Panc1 (cell line): ENCODE results near the gene ANP32E. TPM values are rescaled to one million over a fixed set of nuclear protein-coding genes. Genes with fewer than 3 reads are reported as not detected.

Experiments used
- ATAC-seq: fragments of 200-7000 bp; cut with Tn5 transposase; 2 replicates; pipeline ENCODE4 v1.9.1; 2020; ENCODE audit warnings: mild to moderate bottlenecking, moderate library complexity
- BruUV-seq: library from RNA; stranded (reverse); fragments of 400-500 nt; replicated peaks from 2 replicates; lab custom pipeline; 2021; lab: Mats Ljungman, UMichigan
- CTCF ChIA-PET: fragments of 300-600 bp; sonication (Branson Sonifier 250); formaldehyde crosslinking; loops from one replicate; lab custom pipeline; 2022; ENCODE audit warnings: antibody characterized with exemption; lab: Charles Lee
- POLR2A ChIA-PET: fragments of 300-600 bp; sonication (Branson Sonifier 250); formaldehyde crosslinking; loops from one replicate; lab custom pipeline; 2022; ENCODE audit warnings: antibody characterized with exemption; lab: Charles Lee
- DNase-seq: peaks from one replicate; pipeline ENCODE4 v3.0.0-alpha.2; 2010; ENCODE audit warnings: low read depth, low spot score
- H3K27ac ChIP-seq: 2 replicates; pipeline ENCODE4 v1.5.1; 2011; ENCODE audit warnings: mild to moderate bottlenecking, low read length, inconsistent platforms
- H3K27me3 ChIP-seq: fragments of 200-500 bp; sonication (Bioruptor generic); 2 replicates; pipeline ENCODE4 v1.6.0; 2014; ENCODE audit warnings: low read length, inconsistent platforms; ENCODE audit not compliant: control insufficient read depth, insufficient read depth
- H3K36me3 ChIP-seq: fragments of 200-500 bp; sonication (Bioruptor generic); 2 replicates; pipeline ENCODE4 v1.5.1; 2014; ENCODE audit warnings: inconsistent platforms, mild to moderate bottlenecking, low read length, moderate library complexity; ENCODE audit not compliant: control insufficient read depth, insufficient read depth
- H3K4me1 ChIP-seq: 2 replicates; pipeline ENCODE4 v1.5.1; 2011; ENCODE audit warnings: inconsistent platforms, mild to moderate bottlenecking, low read length, moderate library complexity; ENCODE audit not compliant: control insufficient read depth, insufficient read depth
- H3K4me3 ChIP-seq, 2 experiments: 2 replicates each; pipeline ENCODE4 v1.5.1; 2011 to 2012; ENCODE audit warnings: low read depth in 2 of 2, low read length in 2 of 2, mild to moderate bottlenecking in 2 of 2, inconsistent platforms in 1 of 2, moderate library complexity in 1 of 2
- H3K9me3 ChIP-seq: fragments of 200-500 bp; sonication (Bioruptor generic); 2 replicates; pipeline ENCODE4 v1.5.1; 2014; ENCODE audit warnings: low read depth, mild to moderate bottlenecking, inconsistent platforms, low read length, moderate library complexity; ENCODE audit not compliant: control insufficient read depth, insufficient read depth
- CTCF ChIP-seq: fragments of 450-650 bp; IDR thresholded peaks from 2 replicates; pipeline ENCODE4 v1.5.1; 2017; ENCODE audit warnings: mild to moderate bottlenecking
- POLR2AphosphoS5 ChIP-seq: IDR thresholded peaks from 2 replicates; pipeline ENCODE4 v1.6.1; 2012; ENCODE audit warnings: mild to moderate bottlenecking, low read depth, low read length, moderate library complexity
- REST ChIP-seq, 2 experiments: IDR thresholded peaks; 2 replicates each; pipeline ENCODE4 v1.6.1; 2011 to 2012; ENCODE audit warnings: low read depth in 2 of 2, control low read depth in 1 of 2, low read length in 1 of 2, mild to moderate bottlenecking in 1 of 2, moderate library complexity in 1 of 2; ENCODE audit not compliant: insufficient read depth in 1 of 2
- SIN3A ChIP-seq: IDR thresholded peaks from 2 replicates; pipeline ENCODE4 v1.6.1; 2012; ENCODE audit warnings: low read depth, mild to moderate bottlenecking, low read length, moderate library complexity, borderline replicate concordance; ENCODE audit not compliant: insufficient read depth
- TCF7L2 ChIP-seq: IDR thresholded peaks from 2 replicates; pipeline ENCODE4 v1.6.1; 2011; ENCODE audit warnings: mild to moderate bottlenecking, low read depth, low read length, inconsistent platforms
- in situ Hi-C: cut with HindIII; loops from 2 replicates; pipeline ENCODE4 v1.10.0; 2016; ENCODE audit warnings: low sequenced_read_pairs, low pct_unique_long_range_greater_than_20kb
- intact Hi-C: fragments of 100-400 bp; cut with micrococcal nuclease; formaldehyde crosslinking; loops from one replicate; pipeline ENCODE4 v1.10.0; 2022; ENCODE audit not compliant: unreplicated experiment
- total RNA-seq: library from RNA; stranded (reverse); gene quantifications from one replicate; pipeline ENCODE4 v1.2.1, GENCODE V29; 2021; ENCODE audit not compliant: unreplicated experiment

Gene ANP32E
- total RNA-seq, 1 experiment from 2014 or later = 66.2 TPM

GRCh38 chr1:150179867-150180266 lies 56.0 kb downstream of the ANP32E start:
- in situ Hi-C loops = no loop called here

GRCh38 chr1:150178548-150178947 lies 57.4 kb downstream of the ANP32E start:
- intact Hi-C loops = no loop called here
- Histone ChIP-seq H3K27me3 (no peaks in the 10 kb centered on the region), H3K27ac (no peak overlapping the region), H3K4me3 (no peak overlapping the region), H3K36me3 (no peaks in the 10 kb centered on the region), H3K4me1 (no peaks in the 10 kb centered on the region), H3K9me3 (no peaks in the 10 kb centered on the region)
- ChIA-PET POLR2A (no interaction called here), CTCF (interaction anchor here (0.5 to 0.6 kb wide), 2 partner anchors 12 to 38 kb away, joined by 4 to 6 read pairs; no protein-coding TSS in a partner anchor)
- in situ Hi-C loops = no loop called here
- DNase-seq = no peak
- no peak for ATAC-seq
- TF ChIP-seq POLR2AphosphoS5 (no peak), SIN3A (no peak), REST (IDR thresholded peaks at IDR 0.05; ENCODE audit: insufficient read depth in 1 of 2, low read depth in 2 of 2, low read length in 1 of 2) (no peak), CTCF (no peak), TCF7L2 (no peak)
- BruUV-seq = no TSS peak

More at GRCh38 chr1:150179867-150180266, 56.0 kb downstream of the ANP32E start:
- intact Hi-C loops = no loop called here
- no peak for DNase-seq
- Histone ChIP-seq H3K27ac (no peak overlapping the region), H3K4me1 (no peaks in the 10 kb centered on the region), H3K4me3 (no peak overlapping the region), H3K9me3 (no peaks in the 10 kb centered on the region), H3K36me3 (no peaks in the 10 kb centered on the region), H3K27me3 (no peaks in the 10 kb centered on the region)
- ChIA-PET POLR2A (no interaction called here), CTCF (no interaction called here)
- TF ChIP-seq CTCF (no peak), REST (IDR thresholded peaks at IDR 0.05; ENCODE audit: insufficient read depth in 1 of 2, low read depth in 2 of 2, low read length in 1 of 2) (no peak), SIN3A (no peak), TCF7L2 (no peak), POLR2AphosphoS5 (no peak)
- no peak for ATAC-seq
- BruUV-seq = no TSS peak
